ENCODE data around the gene INSM2.

GRCh38 chr14:35509846-35510245, 24.1 kb upstream of the INSM2 start:
- TF ChIP-seq CTCF (IDR thresholded peaks at IDR 0.05; ENCODE audit: low read length) (no peak), EZH2 (IDR thresholded peaks at IDR 0.05; ENCODE audit: borderline replicate concordance, low read length) (no peak)
